ENCODE measurements around the gene C4B.
"Not testable (repeated sequence)": the region's sequence is repeated elsewhere in the genome, so short reads cannot be mapped to it uniquely, and the experiment has no call there.

Gene C4B

DNA sequence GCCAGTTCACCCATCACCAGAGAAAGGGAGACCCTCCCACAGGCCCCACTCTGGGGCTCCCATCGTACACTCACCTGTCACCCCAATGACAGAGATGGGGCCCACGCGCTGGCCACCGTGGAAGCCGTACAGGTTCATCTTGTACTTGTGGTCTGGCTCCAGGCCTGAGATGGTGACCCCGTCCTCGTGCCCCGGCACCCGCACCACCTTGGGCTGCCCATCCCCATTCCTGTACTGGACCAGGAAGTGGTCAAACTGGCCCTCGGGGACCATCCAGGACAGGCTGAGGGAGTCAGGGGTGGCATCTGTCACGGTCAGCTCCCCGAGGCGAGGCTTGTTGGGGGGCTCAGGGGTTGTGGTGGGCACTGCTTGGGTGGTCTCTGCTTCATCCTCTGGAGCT is 38.7 kb downstream of the C4B start:
- DNase-seq (ENCODE audit: low read depth): not testable (repeated sequence)

DNA sequence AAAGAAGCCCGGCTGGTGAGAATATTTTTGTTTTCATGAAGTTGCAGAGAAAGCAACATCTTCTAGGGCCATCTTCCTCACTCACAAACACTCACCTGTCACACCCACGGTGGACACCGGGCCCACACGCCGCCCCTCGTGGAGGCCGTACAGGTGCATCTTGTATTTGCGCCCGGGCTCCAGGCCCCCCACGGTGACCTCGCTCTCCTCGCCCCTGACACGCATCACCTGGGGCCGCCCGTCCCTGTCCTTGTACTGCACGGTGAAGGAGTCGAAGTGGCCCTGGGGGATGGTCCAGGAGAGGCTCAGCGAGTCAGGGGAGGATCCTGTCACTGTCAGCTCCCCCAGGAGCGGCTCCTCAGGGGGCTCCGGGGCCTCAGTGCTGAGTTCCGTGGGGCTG is 41.2 kb downstream of the C4B start:
- DNase-seq (ENCODE audit: low read depth): not testable (repeated sequence)

DNA sequence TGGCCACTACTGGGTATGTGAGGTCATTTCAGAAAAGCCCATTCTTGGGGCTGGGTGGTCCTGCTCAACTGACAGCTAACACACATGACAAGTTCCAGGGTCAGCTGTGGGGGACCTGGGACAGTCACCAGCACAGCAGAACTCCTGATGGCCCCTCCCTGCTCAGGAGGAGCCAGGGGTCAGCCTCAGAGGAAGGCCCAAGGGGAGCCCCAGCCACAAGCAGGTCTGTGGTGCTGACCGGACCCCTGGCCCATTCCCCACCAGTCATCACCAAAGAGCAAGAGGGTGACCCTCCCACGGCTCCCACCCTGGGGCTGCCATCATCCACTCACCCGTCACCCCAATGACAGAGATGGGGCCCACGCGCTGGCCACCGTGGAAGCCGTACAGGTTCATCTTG is 41.7 kb downstream of the C4B start:
- no peak for DNase-seq (ENCODE audit: low read depth)

DNA sequence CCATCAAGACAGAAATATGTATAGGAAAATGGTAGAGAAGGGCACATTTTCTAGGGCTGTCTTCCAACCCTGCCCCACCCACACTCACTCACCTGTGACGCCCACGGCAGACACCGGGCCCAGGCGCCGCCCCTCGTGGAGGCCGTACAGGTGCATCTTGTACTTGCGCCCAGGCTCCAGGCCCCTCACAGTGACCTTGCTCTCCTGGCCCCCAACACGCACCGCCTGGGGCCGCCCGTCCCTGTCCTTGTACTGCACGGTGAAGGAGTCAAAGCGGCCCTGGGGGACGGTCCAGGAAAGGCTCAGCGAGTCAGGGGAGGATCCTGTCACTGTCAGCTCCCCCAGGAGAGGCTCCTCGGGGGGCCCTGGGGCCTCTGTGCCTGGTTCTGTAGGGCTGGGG is 43.4 kb downstream of the C4B start:
- no peak for DNase-seq (ENCODE audit: low read depth)

DNA sequence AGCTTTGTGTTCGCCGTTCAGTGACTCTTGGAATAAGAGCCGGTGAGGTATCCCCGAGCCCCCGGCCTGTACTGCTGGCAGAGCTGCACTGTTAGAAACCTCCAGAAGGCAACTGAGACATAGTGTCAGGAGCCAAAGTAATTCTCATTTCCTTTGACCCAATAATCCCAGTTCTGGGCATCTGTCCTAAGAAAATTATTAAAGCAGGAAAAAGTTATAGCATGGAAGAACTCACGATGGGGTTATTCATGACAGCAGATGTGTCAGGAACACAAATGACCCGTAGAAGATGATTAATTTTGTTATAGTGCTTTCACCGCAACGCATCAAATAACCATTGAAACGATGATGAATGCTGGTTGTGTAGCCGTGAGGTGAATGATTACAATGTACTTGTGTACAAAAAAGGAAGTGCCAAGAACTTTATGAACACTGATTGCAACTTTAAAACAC is 43.9 kb downstream of the C4B start:
- DNase-seq (ENCODE audit: low read depth): no peak

DNA sequence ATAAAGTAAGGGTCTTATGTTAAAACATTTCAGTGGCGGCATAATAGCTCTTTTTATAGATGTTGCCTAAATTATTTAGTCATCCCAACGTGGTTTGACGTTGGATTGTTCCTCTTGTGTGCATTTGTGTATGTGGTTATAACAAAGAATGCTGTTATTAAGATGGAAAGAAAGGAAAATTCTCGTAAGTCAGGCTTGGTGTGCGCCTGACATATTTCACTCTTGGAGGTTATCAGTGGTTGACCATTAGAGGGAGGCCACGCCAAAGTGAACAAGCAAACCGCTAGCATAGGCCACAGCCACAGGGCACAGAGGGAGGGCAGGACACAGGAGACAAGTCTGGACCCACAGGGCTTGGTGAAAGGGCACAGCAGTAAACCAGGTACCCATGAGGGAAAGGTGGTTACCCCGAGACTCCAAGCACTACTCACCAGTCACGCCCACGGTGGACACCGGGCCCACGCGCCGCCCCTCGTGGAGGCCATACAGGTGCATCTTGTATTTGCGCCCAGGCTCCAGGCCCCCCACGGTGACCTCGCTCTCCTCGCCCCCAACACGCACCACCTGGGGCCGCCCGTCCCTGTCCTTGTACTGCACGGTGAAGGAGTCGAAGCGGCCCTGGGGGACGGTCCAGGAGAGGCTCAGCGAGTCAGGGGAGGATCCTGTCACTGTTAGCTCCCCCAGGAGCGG is 46.5 kb downstream of the C4B start:
- no peak for DNase-seq (ENCODE audit: low read depth)

DNA sequence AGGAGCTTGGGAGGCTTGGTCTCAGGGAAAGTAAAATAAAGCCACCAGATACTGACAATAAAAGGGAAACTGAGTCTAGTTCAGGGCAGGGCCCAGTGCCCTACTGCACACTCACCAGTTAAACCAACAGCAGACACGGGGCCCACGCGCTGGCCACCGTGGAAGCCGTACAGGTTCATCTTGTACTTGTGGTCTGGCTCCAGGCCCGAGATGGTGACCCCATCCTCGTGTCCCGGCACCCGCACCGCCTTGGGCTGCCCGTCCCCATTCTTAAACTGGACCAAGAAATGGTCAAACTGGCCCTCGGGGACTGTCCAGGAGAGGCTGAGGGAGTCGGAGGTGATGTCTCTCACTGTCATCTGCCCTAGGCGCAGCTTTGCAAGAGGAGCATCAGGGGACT is 50.1 kb downstream of the C4B start:
- DNase-seq (ENCODE audit: low read depth): no peak

DNA sequence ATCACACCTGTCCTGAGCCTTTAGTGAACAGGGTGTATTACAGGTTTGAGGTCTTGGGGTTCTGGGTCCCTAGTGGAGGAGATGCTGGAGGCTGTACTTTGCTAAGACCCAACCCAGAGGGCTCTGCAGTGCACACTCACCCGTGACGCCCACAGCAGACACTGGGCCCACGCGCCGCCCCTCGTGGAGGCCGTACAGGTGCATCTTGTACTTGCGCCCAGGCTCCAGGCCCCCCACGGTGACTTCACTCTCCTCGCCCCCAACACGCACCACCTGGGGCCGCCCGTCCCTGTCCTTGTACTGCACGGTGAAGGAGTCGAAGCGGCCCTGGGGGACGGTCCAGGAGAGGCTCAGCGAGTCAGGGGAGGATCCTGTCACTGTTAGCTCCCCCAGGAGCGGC is 52.9 kb downstream of the C4B start:
- not testable (repeated sequence) for DNase-seq (ENCODE audit: low read depth)

DNA sequence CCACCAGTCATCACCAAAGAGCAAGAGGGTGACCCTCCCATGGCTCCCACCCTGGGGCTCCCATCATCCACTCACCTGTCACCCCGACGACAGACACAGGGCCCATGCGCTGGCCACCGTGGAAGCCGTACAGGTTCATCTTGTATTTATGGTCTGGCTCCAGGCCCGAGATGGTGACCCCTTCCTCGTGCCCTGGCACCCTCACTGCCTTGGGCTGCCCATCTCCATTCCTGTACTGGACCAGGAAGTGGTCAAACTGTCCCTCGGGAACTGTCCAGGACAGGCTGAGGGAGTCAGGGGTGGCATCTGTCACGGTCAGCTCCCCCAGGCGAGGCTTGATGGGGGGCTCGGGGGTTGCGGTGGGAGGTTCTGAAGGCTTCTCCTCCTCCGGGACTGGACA is 53.7 kb downstream of the C4B start:
- not testable (repeated sequence) for DNase-seq (ENCODE audit: low read depth)

DNA sequence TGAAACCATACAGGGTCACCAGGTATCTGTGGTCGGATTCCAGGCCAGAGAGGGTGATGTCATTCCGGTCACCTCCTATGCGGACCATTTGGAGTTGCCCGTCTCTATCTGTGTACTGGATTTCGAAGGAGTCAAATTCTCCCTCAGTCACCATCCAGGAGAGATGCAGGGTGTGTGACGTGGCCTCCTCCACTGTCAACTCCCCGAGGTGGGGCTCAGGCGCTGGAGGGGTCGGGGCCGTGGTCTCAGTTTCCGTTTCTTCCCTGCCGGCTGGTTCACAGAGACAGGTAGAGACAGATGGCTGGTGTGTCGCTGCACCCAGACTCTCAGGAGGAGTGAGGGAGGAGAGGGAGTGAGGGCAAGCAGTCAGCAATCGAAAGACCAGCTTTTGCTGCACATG is 54.3 kb downstream of the C4B start:
- no peak for DNase-seq (ENCODE audit: low read depth)

DNA sequence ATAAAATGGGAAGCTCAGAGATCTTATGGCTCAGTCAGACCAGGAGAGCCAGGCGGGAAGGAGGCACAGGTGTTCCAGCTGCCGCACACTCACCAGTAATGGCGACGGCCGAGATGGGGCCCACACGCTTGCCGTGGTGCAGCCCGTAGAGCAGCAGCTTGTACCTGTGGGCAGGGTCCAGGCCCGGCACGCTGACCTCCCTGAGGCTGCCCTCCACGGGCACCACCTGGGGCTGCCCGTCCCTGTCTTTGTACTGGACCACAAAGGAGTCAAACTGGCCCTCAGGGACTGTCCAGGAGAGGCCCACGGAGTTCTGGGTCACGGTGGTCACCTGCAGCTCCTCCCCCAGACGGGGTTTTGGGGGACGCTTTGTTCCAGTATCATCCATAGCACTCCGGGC is 54.9 kb downstream of the C4B start:
- no peak for DNase-seq (ENCODE audit: low read depth)

DNA sequence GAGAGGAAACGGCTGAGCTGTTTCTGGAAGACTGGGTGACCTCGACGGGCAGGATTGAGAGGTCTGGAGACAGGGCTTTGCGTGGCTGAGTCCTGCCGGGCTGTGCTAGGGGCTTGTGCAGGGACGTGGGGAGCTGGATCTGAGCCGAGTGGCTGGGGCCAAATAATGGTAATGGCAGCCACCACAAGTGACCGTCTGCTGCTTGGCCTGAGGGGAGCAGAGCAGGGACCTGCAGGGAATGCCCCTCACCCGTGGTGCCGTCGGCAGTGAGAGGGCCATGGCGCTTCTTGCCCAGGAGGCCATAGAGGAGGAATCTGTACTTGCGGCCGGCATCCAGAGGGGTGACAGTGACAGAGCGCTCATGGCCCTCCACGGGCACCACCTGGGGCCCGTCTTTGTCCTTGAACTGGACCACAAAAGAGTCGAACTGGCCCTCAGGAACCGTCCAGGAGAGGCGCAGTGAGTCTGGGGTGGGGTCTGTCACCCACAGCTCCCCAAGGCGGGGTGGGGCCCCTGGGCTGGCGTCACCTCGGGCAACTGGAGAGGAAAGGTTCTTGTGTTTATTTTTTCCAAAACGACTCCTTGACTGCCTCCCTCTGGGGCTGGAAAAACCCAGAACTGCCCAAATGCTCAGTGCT is 55.4 kb downstream of the C4B start:
- DNase-seq (ENCODE audit: low read depth): no peak

DNA sequence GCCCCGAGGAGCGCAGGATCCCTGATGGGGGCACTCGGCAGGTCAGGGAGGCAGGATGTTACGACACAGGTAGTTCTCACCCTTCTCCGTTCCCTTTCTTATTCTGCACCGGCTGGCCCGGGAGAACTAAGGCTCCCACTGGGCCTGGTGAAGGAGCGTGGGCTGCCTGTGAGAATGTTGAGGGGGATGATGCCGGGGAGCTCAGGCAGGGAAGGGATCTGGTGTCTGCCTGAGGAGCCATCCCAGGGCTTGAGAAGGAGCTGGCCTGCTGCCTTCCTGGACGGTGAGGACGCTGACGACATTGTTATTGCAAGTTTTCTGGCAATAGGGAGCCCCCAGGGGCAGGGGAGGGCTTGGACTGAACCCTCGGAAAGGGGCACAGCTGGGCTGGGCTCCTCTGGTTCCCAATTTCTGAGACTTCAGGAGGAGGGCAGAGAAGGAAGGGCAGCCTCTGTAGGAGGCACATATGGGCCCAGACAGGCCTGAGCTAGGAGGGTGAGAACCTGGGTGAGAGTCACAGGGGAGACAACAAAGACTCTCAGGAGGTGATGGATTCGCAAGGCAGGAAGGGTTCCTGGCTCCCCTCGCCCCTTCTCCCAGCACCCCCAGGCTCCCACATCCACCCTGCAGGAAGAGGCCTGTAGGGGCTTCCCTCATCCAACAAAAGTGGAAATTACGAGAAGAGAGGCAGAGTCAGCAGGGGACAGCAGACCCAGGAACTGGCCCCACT is 56.4 kb downstream of the C4B start:
- DNase-seq (ENCODE audit: low read depth): no peak

DNA sequence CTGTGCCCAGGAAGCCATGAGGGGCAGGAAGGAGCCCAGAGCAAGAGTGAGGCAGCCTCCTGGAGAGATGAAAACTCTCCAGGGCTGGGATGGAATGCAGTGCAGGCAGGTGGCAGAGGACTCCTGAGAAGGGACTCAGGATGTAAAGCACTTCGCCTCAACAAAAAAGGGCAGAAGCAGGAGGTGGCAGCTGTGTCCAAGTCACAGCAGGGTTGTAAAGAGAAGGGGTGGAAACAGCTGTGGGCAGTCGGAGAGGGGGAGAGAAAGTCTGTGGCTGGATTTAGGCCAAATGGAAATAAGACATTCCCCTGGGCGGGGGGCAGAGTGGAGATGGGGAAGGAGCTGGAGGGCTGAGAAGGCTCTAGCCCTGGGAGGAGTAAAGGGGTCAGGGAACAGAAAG is 58.5 kb downstream of the C4B start:
- DNase-seq (ENCODE audit: low read depth): no peak

DNA sequence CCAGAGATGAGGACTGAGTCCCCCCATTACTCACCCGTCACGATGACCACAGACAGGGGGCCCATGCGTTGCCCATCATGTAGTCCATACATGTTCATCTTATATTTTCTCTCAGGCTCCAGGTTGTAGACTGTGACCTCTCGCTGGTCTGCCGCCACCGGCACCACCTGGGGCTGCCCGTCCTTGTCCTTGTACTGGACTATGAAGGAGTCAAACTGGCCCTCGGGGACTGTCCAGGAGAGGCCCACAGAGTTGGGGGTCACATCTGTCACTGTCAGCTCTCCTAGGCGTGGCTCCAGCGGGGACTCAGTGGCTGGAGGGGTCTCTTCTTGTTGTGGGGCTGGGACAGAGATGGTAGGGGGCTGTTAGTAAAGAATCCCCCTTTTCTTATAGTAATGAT is 59.0 kb downstream of the C4B start:
- no peak for DNase-seq (ENCODE audit: low read depth)

DNA sequence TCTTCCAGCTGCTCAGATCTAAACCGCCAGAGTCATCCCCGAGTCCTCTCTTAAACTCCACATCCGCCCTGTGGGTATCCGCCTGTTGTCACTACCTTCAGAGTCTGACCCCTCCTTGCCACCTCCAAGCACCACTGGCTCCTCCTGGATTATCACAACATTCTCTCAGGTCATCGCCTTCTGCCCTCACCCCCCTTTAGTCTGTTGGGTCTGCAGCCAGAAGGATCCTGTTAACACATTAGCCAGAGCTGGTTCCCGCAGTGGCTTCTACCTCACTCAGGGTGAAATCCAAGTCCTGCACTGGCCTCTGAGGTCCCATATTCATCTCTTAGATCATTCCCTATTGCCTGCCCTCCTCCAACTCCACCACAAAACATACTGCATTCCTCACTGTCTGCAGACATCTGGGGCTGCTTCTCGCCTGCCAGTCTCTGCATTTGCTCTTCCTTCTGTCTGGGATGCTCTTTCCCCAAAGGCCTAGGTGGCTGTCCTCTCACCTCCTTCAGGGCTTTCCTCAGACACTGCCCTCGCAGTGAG is 60.5 kb downstream of the C4B start:
- no peak for DNase-seq (ENCODE audit: low read depth)

DNA sequence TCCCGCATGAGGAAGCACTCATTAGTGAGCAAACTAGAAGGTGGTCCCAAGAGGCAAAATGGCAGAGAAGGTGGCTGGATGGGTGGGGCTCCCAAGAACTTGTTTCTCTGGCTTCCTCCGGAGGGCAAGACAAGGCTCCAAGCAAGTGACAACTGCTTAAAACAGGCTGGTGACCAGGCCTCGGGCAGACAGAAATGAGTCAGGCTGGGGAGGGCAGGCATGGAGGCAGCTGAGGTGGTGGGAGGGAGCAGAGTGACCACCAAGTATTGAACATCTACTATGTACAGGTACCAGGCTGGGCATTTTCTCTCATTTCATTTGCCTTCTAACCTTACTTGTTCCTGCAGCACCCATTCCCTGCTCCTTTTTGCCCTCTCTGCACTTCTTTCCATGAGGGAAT is 61.2 kb downstream of the C4B start:
- no peak for DNase-seq (ENCODE audit: low read depth)

DNA sequence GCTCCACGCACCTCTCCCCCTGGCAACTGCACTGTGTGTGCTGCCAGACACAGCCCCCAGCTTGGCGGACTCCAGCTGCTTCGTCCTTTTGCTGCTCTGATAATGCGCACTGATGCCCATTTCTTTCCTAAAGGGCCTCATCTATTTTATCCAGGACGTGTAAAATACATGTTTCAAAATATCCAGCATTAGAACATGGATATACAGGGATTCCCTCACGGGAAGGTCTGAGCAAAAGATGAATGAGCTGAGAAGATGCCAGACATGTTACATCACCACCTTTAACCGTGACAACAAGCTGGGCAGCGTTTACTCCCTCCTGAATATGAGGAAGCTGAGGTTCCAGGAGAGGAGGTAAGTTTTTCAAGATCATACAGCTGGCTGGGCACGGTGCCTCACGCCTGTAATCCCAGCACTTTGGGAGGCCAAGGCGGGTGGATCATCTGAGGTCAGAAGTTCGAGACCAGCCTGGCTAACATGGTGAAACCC is 61.8 kb downstream of the C4B start:
- no peak for DNase-seq (ENCODE audit: low read depth)

DNA sequence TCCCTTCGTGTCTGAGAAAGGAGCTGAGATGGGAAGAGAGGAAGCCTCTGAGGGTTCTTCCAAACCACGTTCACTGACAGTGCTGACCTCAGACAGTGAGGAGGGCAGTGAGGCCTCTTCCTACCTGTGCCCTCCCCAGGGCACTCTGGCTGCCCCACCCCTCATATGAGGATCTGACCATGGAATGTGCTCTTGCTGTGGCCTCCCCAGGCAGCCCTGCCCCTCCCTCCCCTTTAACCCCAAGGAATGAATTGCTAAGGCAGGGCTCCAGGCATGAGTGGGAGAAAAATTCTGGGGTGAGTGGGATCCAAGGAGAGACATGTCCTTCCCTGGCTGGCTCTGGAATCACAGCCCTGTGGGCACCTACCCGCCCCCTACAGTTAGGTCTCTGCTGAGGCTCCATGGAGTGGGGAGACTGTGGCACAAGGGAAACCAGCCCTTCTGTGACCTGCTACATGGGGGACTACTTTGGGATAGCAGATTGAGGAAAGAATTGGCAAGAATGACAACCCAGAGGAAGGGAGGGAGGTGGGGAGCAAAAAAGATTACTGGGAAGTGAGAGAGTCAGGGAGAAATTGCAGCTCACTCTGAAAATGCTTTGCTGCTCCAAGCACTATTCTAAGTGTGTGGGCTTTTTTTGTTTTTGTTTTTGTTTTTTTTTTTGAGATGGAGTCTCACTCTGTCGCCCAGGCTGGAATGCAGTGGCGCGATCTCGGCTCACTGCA is 65.1 kb downstream of the C4B start:
- DNase-seq (ENCODE audit: low read depth): no peak

DNA sequence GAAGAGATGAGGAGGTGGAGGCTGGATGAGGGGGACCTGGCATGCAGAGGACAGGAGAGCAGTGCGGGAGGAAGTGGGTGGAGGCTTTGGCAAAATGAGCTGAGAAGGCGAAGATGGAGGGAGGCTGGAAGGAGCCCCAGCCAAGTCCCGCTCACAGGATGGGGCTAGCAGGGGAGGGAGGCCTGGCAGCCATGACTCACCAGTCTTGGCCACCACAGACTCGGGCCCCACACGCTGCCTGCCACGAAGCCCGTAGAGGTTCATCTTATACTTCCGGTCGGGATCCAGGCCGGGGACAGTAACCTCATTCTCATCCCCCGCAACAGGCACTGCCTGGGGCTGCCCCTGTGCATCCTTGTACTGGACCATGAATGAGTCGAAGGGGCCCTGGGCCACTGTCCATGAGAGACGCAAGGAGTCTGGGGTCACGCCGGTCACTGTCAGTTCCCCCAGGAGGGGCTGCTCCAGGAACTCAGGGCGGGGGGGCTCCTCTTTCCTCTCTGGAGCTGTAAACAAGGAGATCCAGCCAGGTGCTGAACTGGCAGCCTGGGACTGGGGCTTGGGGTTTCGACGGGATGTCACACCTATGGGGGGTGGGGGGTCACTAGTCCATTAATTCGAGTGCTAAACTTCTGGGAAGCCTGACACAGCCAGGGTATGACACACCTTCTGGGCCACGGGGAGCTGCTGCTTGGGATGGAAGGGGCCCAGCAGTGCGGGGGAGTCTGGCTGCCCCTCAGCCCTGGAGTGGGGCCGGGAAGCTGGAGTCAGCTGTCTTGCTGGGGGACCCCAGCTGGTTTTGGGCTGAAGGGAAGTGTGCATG is 66.8 kb downstream of the C4B start:
- DNase-seq (ENCODE audit: low read depth): no peak

DNA sequence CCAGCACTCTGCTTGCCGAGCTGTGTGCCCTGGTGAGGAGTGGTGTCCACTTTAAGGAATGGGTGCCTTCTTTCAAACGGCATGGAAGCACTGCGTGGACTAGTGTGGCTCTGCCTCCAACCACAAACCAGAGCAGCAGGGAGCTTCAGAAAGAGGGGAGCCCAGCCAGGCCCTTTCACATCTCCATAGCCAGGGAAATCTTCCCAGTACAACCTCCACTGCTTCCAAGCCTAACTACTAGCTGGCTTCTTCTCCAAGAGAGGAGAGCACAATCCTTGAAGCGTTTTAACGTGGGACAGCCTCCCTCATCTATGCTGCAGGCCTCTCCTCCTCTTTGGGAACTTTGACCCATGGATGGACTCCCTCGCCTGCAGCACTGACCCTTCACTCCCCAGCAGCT is 67.9 kb downstream of the C4B start:
- DNase-seq (ENCODE audit: low read depth): no peak
